ENCODE results near the gene RBMS1.

Gene RBMS1

GRCh38 chr2:160251569-160251968 is 242.0 kb downstream of the RBMS1 start:
- no peaks in the 10 kb centered on the region for H3K27me3 ChIP-seq (replicated peaks; ENCODE audit: insufficient read depth, low read length)
- H4K20me1 ChIP-seq (ENCODE audit: insufficient read depth, low read length) = no peaks in the 10 kb centered on the region
- no peaks in the 10 kb centered on the region for H3K9me2 ChIP-seq (replicated peaks; ENCODE audit: insufficient read depth, low read length)
- no peaks in the 10 kb centered on the region for H3K9me3 ChIP-seq (replicated peaks; ENCODE audit: insufficient read depth, low read length)
- no peak overlapping the region for H3K9ac ChIP-seq (ENCODE audit: low read length)
- H3K79me2 ChIP-seq (ENCODE audit: low read length) = no peaks in the 10 kb centered on the region
- no peaks in the 10 kb centered on the region for H3K36me3 ChIP-seq (replicated peaks; ENCODE audit: insufficient read depth, low read length)
- no peak overlapping the region for H3K27ac ChIP-seq (ENCODE audit: low read length)
- no peak for DNase-seq
- no peak overlapping the region for H3K4me3 ChIP-seq (ENCODE audit: low read length)
- no peaks in the 10 kb centered on the region for H3K4me1 ChIP-seq (ENCODE audit: low read length)
- no peaks in the 10 kb centered on the region for H3F3A ChIP-seq (ENCODE audit: insufficient read depth, low read length)
- no peak overlapping the region for H2AFZ ChIP-seq (ENCODE audit: low read length)
- TF ChIP-seq EZH2 (optimal IDR thresholded peaks at IDR 0.05; ENCODE audit: low read depth, low read length) = no peak
- TF ChIP-seq CTCF (IDR thresholded peaks at IDR 0.05; ENCODE audit: low read length) = no peak
- TF ChIP-seq EZH2phosphoT487 (IDR thresholded peaks at IDR 0.05; ENCODE audit: low read length) = no peak
- H3K4me2 ChIP-seq (ENCODE audit: low read depth, low read length) = no peak overlapping the region

- DNase-seq = no peak
- Histone ChIP-seq H3K27me3 (replicated peaks; ENCODE audit: insufficient read depth, low read length) (no peaks in the 10 kb centered on the region), H3K9me2 (replicated peaks; ENCODE audit: insufficient read depth, low read length) (no peaks in the 10 kb centered on the region), H3K9ac (ENCODE audit: low read length) (no peak overlapping the region), H3K79me2 (ENCODE audit: low read length) (no peaks in the 10 kb centered on the region), H3K9me3 (replicated peaks; ENCODE audit: insufficient read depth, low read length) (no peaks in the 10 kb centered on the region), H3K36me3 (replicated peaks; ENCODE audit: insufficient read depth, low read length) (no peaks in the 10 kb centered on the region), H3K4me2 (ENCODE audit: low read depth, low read length) (no peak overlapping the region), H3K4me3 (ENCODE audit: low read length) (no peak overlapping the region), H2AFZ (ENCODE audit: low read length) (no peak overlapping the region), H3K27ac (ENCODE audit: low read length) (no peak overlapping the region), H3K4me1 (ENCODE audit: low read length) (no peaks in the 10 kb centered on the region), H4K20me1 (ENCODE audit: insufficient read depth, low read length) (no peaks in the 10 kb centered on the region), H3F3A (ENCODE audit: insufficient read depth, low read length) (no peaks in the 10 kb centered on the region)
- TF ChIP-seq CTCF (IDR thresholded peaks at IDR 0.05; ENCODE audit: low read length) (no peak), EZH2 (optimal IDR thresholded peaks at IDR 0.05; ENCODE audit: low read depth, low read length) (no peak), EZH2phosphoT487 (IDR thresholded peaks at IDR 0.05; ENCODE audit: low read length) (no peak)
Observed at GRCh38 chr2:160249876-160250275, 243.7 kb downstream of the RBMS1 start.

DNA sequence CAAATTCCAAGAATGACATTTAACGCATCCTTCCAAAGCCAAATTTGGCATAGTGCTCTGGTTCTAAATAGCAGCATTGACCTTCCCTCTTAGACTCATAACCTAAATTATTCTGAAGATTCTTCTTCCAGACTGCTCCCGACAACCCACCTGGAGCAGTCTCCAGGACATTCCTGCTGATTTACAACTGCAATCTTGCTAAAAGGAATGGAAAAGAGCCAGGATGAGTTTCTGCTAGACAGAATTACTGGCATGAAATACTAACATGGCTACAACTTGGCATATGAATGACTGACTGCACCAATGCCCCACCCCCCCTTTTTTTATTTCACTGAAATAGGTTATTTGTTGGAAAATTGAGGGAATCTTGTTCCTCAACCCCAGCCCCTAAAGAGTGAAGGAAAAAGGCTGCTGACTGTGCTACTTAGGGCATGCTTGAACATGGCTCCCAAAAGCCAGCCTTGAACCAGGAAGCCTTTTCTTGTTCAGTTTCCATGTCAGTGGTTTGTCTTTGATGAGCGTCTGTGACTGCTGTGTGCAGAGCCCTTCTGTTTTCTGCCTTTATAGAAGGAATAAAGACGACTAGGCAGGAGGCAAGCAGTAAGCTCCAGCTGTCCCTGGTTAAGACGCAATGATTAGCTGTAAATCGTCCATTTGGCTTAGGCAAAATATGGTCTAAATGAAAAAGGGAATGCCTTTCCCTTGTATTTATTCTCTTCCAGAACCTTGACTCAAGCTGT is 246.1 kb downstream of the RBMS1 start:
- Histone ChIP-seq H3F3A (ENCODE audit: insufficient read depth, low read length) (no peaks in the 10 kb centered on the region), H3K36me3 (replicated peaks; ENCODE audit: insufficient read depth, low read length) (no peaks in the 10 kb centered on the region), H3K9me2 (replicated peaks; ENCODE audit: insufficient read depth, low read length) (no peaks in the 10 kb centered on the region), H3K9me3 (replicated peaks; ENCODE audit: insufficient read depth, low read length) (no peaks in the 10 kb centered on the region), H3K9ac (ENCODE audit: low read length) (no peak overlapping the region), H3K4me1 (ENCODE audit: low read length) (peaks cover 11% of the 10 kb centered on the region), H3K4me3 (ENCODE audit: low read length) (no peak overlapping the region), H3K4me2 (ENCODE audit: low read depth, low read length) (no peak overlapping the region), H3K79me2 (ENCODE audit: low read length) (no peaks in the 10 kb centered on the region), H3K27ac (ENCODE audit: low read length) (no peak overlapping the region), H4K20me1 (ENCODE audit: insufficient read depth, low read length) (no peaks in the 10 kb centered on the region), H2AFZ (ENCODE audit: low read length) (no peak overlapping the region), H3K27me3 (replicated peaks; ENCODE audit: insufficient read depth, low read length) (no peaks in the 10 kb centered on the region)
- no peak for TF ChIP-seq CTCF (IDR thresholded peaks at IDR 0.05; ENCODE audit: low read length)
- DNase-seq = no peak

Measured in MM.1S (cell line).